A549 (cell line): ENCODE measurements around the gene BNIP5.

ENCODE experiments used
- CTCF ChIP-seq: fragments of >200 bp; sonication (Bioruptor Twin); formaldehyde crosslinking; IDR thresholded peaks from 3 replicates; pipeline ENCODE4 v1.5.1; 2016
- ESRRA ChIP-seq: fragments of 150-350 bp; IDR thresholded peaks from 2 replicates; pipeline ENCODE4 v1.6.1; 2014; ENCODE audit warnings: mild to moderate bottlenecking, low read length, borderline replicate concordance
- MAZ ChIP-seq: fragments of 150-350 bp; IDR thresholded peaks from 2 replicates; pipeline ENCODE4 v1.6.1; 2014; ENCODE audit warnings: antibody characterized with exemption, low read depth, low read length, borderline replicate concordance
- POLR2A ChIP-seq: IDR thresholded peaks from 2 replicates; pipeline ENCODE4 v1.6.1; 2012; ENCODE audit warnings: mild to moderate bottlenecking, low read length
- RFX5 ChIP-seq: fragments of 450-650 bp; IDR thresholded peaks from 2 replicates; pipeline ENCODE4 v1.7.1; 2014; ENCODE audit warnings: antibody characterized with exemption, mild to moderate bottlenecking, moderate library complexity

- TF ChIP-seq ESRRA (no peak), CTCF (no peak), MAZ (no peak), POLR2A (no peak), RFX5 (no peak)
Observed at GRCh38 chr6:36347621-36348020, 10.9 kb upstream of the BNIP5 start.
